ENCODE data around the gene GNA14. TPM values are rescaled to one million over a fixed set of nuclear protein-coding genes. Genes with fewer than 3 reads are reported as not detected.

GNA14 gene
- total RNA-seq, 4 donors from 2014 or later = 0.13 to 1.9 (median 1.0) TPM

- intact Hi-C loops (cut with DNase I; ENCODE audit: low total_unique reads) = no loop called here
- WGBS, 2 donors = 62 to 64% methylated on average over 3 of the region's 3 CpGs
- no peak for DNase-seq (ENCODE audit: low spot score in 2 of 2)
- H3K4me3 ChIP-seq (ENCODE audit: low read depth, poor library complexity, severe bottlenecking) = no peak overlapping the region
- no peak for TF ChIP-seq CTCF (IDR thresholded peaks at IDR 0.05)
- TF ChIP-seq POLR2A (IDR thresholded peaks at IDR 0.05) = no peak
These were observed 33.5 kb downstream of the GNA14 start for GRCh38 chr9:77614645-77615044.

- no peak for DNase-seq (ENCODE audit: low spot score in 2 of 2)
- TF ChIP-seq POLR2A (IDR thresholded peaks at IDR 0.05) (no peak), CTCF (IDR thresholded peaks at IDR 0.05) (no peak)
- no peak overlapping the region for H3K4me3 ChIP-seq (ENCODE audit: low read depth, poor library complexity, severe bottlenecking)
- intact Hi-C loops (cut with DNase I; ENCODE audit: low total_unique reads) = no loop called here
- 62 to 63% methylated on average over 2 of the region's 2 CpGs for WGBS, 2 donors
These were observed 41.6 kb downstream of the GNA14 start for GRCh38 chr9:77606526-77606925.

GRCh38 chr9:77605449-77606220 is 42.5 kb downstream of the GNA14 start:
- no peak for DNase-seq (ENCODE audit: low spot score in 2 of 2)
- 71 to 73% methylated on average over 4 of the region's 4 CpGs for WGBS, 2 donors
- intact Hi-C loops (cut with DNase I; ENCODE audit: low total_unique reads) = no loop called here
- H3K4me3 ChIP-seq (ENCODE audit: low read depth, poor library complexity, severe bottlenecking) = no peak overlapping the region
- TF ChIP-seq CTCF (IDR thresholded peaks at IDR 0.05) (no peak), POLR2A (IDR thresholded peaks at IDR 0.05) (no peak)

- DNase-seq (ENCODE audit: low spot score in 2 of 2) = no peak
- intact Hi-C loops (cut with DNase I; ENCODE audit: low total_unique reads) = no loop called here
- 73 to 78% methylated on average over 1 of the region's 1 CpG for WGBS, 2 donors
- H3K4me3 ChIP-seq (ENCODE audit: low read depth, poor library complexity, severe bottlenecking) = no peak overlapping the region
- TF ChIP-seq POLR2A (IDR thresholded peaks at IDR 0.05) (no peak), CTCF (IDR thresholded peaks at IDR 0.05) (no peak)
These were observed 43.8 kb downstream of the GNA14 start for GRCh38 chr9:77604316-77604715.

- intact Hi-C loops (cut with DNase I; ENCODE audit: low total_unique reads) = no loop called here
- no peak overlapping the region for H3K4me3 ChIP-seq (ENCODE audit: low read depth, poor library complexity, severe bottlenecking)
- TF ChIP-seq CTCF (IDR thresholded peaks at IDR 0.05) (no peak), POLR2A (IDR thresholded peaks at IDR 0.05) (no peak)
- no peak for DNase-seq (ENCODE audit: low spot score in 2 of 2)
These were observed 45.3 kb downstream of the GNA14 start for GRCh38 chr9:77602852-77603251.

Data from lower leg skin (tissue), 4 donors.